ENCODE data around the gene BSCL2. TPM values are rescaled to one million over a fixed set of nuclear protein-coding genes. Genes with fewer than 3 reads are reported as not detected.
A peak's percentile ranks its signal among the peaks of the same experiment; 100 is the strongest.

The BSCL2 gene
- total and polyA plus RNA-seq, 2 donors (not counting 1 experiment from before 2014, with no cell fraction given): 35.5 to 62.1 TPM

GRCh38 chr11:62710001-62710345 is 2.7 kb upstream of the BSCL2 start:
- Histone ChIP-seq H3K27ac (ENCODE audit: insufficient read depth, low read length) (peak overlapping the region; percentile 93), H3K9me3 (ENCODE audit: control insufficient read depth, insufficient read depth, low read depth, low read length) (no peaks in the 10 kb centered on the region), H3K9ac (ENCODE audit: insufficient read depth, low read length) (peak overlapping the region; percentile 59), H3K4me2 (ENCODE audit: extremely low read depth, insufficient read depth, low read length) (peak overlapping the region; percentile 86), H2AFZ (ENCODE audit: low read length) (peak overlapping the region; percentile 83), H4K20me1 (ENCODE audit: control insufficient read depth, extremely low read depth, insufficient read depth, low read length) (no peaks in the 10 kb centered on the region), H3K4me3 (replicated peaks in 1 of 4; ENCODE audit: control extremely low read depth in 1 of 4, insufficient read depth in 1 of 4, low read depth in 3 of 4, low read length in 4 of 4) (peak overlapping the region; percentile 25 to 66 (median 41)), H3K79me2 (ENCODE audit: control insufficient read depth, insufficient read depth, low read length) (peaks cover 6% of the 10 kb centered on the region), H3K36me3 (ENCODE audit: control insufficient read depth, insufficient read depth, low read length) (peaks cover 20% of the 10 kb centered on the region), H3K4me1 (ENCODE audit: control insufficient read depth, extremely low read depth, insufficient read depth, low read length) (peaks cover 26% of the 10 kb centered on the region), H3K27me3 (ENCODE audit: control insufficient read depth, insufficient read depth, low read length) (no peaks in the 10 kb centered on the region)
- peak in 1 of 2 donors; percentile 55 for DNase-seq (ENCODE audit: low read depth in 2 of 2)
- no peak for TF ChIP-seq CTCF (conservative IDR thresholded peaks at IDR 0.05 in 1 of 2, IDR thresholded peaks at IDR 0.05 in 1 of 2; ENCODE audit: low read depth in 1 of 2, low read length in 2 of 2)
- TF ChIP-seq EZH2 (IDR thresholded peaks at IDR 0.05; ENCODE audit: low read length, missing control alignments): no peak

GRCh38 chr11:62709247-62710000 is 2.2 kb upstream of the BSCL2 start:
- H4K20me1 ChIP-seq (ENCODE audit: control insufficient read depth, extremely low read depth, insufficient read depth, low read length): no peaks in the 10 kb centered on the region
- H3K79me2 ChIP-seq (ENCODE audit: control insufficient read depth, insufficient read depth, low read length): peaks cover 3% of the 10 kb centered on the region
- no peaks in the 10 kb centered on the region for H3K9me3 ChIP-seq (ENCODE audit: control insufficient read depth, insufficient read depth, low read depth, low read length)
- peaks cover 26% of the 10 kb centered on the region for H3K4me1 ChIP-seq (ENCODE audit: control insufficient read depth, extremely low read depth, insufficient read depth, low read length)
- peaks cover 17% of the 10 kb centered on the region for H3K36me3 ChIP-seq (ENCODE audit: control insufficient read depth, insufficient read depth, low read length)
- no peaks in the 10 kb centered on the region for H3K27me3 ChIP-seq (ENCODE audit: control insufficient read depth, insufficient read depth, low read length)
- peak; percentile 97 to 98 for DNase-seq (ENCODE audit: low read depth in 2 of 2)
- peak overlapping the region; percentile 93 for H3K27ac ChIP-seq (ENCODE audit: insufficient read depth, low read length)
- peak overlapping the region; percentile 95 for H3K4me2 ChIP-seq (ENCODE audit: extremely low read depth, insufficient read depth, low read length)
- H3K9ac ChIP-seq (ENCODE audit: insufficient read depth, low read length): peak overlapping the region; percentile 59
- peak overlapping the region; percentile 25 to 66 (median 48) for H3K4me3 ChIP-seq (replicated peaks in 1 of 4; ENCODE audit: control extremely low read depth in 1 of 4, insufficient read depth in 1 of 4, low read depth in 3 of 4, low read length in 4 of 4)
- peak overlapping the region; percentile 83 for H2AFZ ChIP-seq (ENCODE audit: low read length)
- TF ChIP-seq EZH2 (IDR thresholded peaks at IDR 0.05; ENCODE audit: low read length, missing control alignments) (no peak), CTCF (conservative IDR thresholded peaks at IDR 0.05 in 1 of 2, IDR thresholded peaks at IDR 0.05 in 1 of 2; ENCODE audit: low read depth in 1 of 2, low read length in 2 of 2) (no peak)

GRCh38 chr11:62708793-62709192 is 1.6 kb upstream of the BSCL2 start:
- peaks cover 25% of the 10 kb centered on the region for H3K4me1 ChIP-seq (ENCODE audit: control insufficient read depth, extremely low read depth, insufficient read depth, low read length)
- H2AFZ ChIP-seq (ENCODE audit: low read length): peak overlapping the region; percentile 32
- DNase-seq (ENCODE audit: low read depth in 2 of 2): no peak

More at GRCh38 chr11:62708793-62709192, 1.6 kb upstream of the BSCL2 start:
- Histone ChIP-seq H4K20me1 (ENCODE audit: control insufficient read depth, extremely low read depth, insufficient read depth, low read length) (no peaks in the 10 kb centered on the region), H3K27me3 (ENCODE audit: control insufficient read depth, insufficient read depth, low read length) (no peaks in the 10 kb centered on the region), H3K79me2 (ENCODE audit: control insufficient read depth, insufficient read depth, low read length) (no peaks in the 10 kb centered on the region), H3K4me2 (ENCODE audit: extremely low read depth, insufficient read depth, low read length) (peak overlapping the region; percentile 95), H3K4me3 (replicated peaks in 1 of 4; ENCODE audit: control extremely low read depth in 1 of 4, insufficient read depth in 1 of 4, low read depth in 3 of 4, low read length in 4 of 4) (peak overlapping the region; percentile 25 to 66 (median 46)), H3K9ac (ENCODE audit: insufficient read depth, low read length) (peak overlapping the region; percentile 5), H3K9me3 (ENCODE audit: control insufficient read depth, insufficient read depth, low read depth, low read length) (no peaks in the 10 kb centered on the region), H3K36me3 (ENCODE audit: control insufficient read depth, insufficient read depth, low read length) (peaks cover 13% of the 10 kb centered on the region), H3K27ac (ENCODE audit: insufficient read depth, low read length) (peak overlapping the region; percentile 93)
- TF ChIP-seq EZH2 (IDR thresholded peaks at IDR 0.05; ENCODE audit: low read length, missing control alignments) (no peak), CTCF (conservative IDR thresholded peaks at IDR 0.05 in 1 of 2, IDR thresholded peaks at IDR 0.05 in 1 of 2; ENCODE audit: low read depth in 1 of 2, low read length in 2 of 2) (no peak)
